ENCODE data around the gene E2F6. TPM values are rescaled to one million over a fixed set of nuclear protein-coding genes. Genes with fewer than 3 reads are reported as not detected.

Gene E2F6
- total and polyA plus RNA-seq, 2 of the 8 experiments (the other 6 are each of a cell fraction or from before 2014, with no cell fraction given), result 8.3 to 14.9 TPM

- no peaks in the 10 kb centered on the region for H3K9me3 ChIP-seq (ENCODE audit: insufficient read depth in 2 of 2, low read depth in 1 of 2, low read length in 1 of 2)
- DNase-seq (ENCODE audit: low read depth in 1 of 2, low spot score in 2 of 2), result no peak
- H4K8ac ChIP-seq (ENCODE audit: extremely low read depth, insufficient read depth, low read length), result no peak overlapping the region
- WGBS, 2 experiments (ENCODE audit: extremely low coverage in 1 of 2, insufficient coverage in 1 of 2, insufficient read length in 1 of 2, insufficient replicate concordance in 2 of 2, low coverage in 1 of 2, low lambda C conversion rate in 2 of 2, missing lambda C conversion rate in 1 of 2), result 88% methylated on average over 1 of the region's 1 CpG; no CpG with 5 or more reads in 1 of the 2 experiments
- no peak for FAIRE-seq
- H2BK20ac ChIP-seq (ENCODE audit: low read length), result no peak overlapping the region
- no peaks in the 10 kb centered on the region for H3K23me2 ChIP-seq (ENCODE audit: low read depth, low read length)
- H3K4me2 ChIP-seq (ENCODE audit: insufficient read depth in 1 of 2, low read depth in 2 of 2, low read length in 2 of 2), result no peak overlapping the region
- no peak overlapping the region for H4K91ac ChIP-seq (replicated peaks; ENCODE audit: insufficient read length, low read length)
- H3K79me2 ChIP-seq (ENCODE audit: control insufficient read depth in 1 of 2, insufficient read depth in 2 of 2, low read length in 2 of 2), result peaks cover 8 to 80% of the 10 kb centered on the region in 2 experiments; a peak in 3 of 4 replicates
- no peak overlapping the region for H4K5ac ChIP-seq (ENCODE audit: insufficient read length, low read depth, low read length)
- H3K9ac ChIP-seq (replicated peaks in 1 of 4; ENCODE audit: extremely low read depth in 1 of 4, low read depth in 3 of 4, low read length in 3 of 4), result no peak overlapping the region
- H3K4ac ChIP-seq (replicated peaks; ENCODE audit: insufficient read length, low read depth, low read length), result no peak overlapping the region
- H3K79me1 ChIP-seq (ENCODE audit: low read depth, low read length), result peaks cover 3% of the 10 kb centered on the region; the same call in 1 of the 2 replicates
- H2BK120ac ChIP-seq (replicated peaks; ENCODE audit: low read depth, low read length), result no peak overlapping the region
- H3K27me3 ChIP-seq (replicated peaks in 1 of 4; ENCODE audit: control insufficient read depth in 3 of 4, extremely low read depth in 1 of 4, insufficient read depth in 3 of 4, low read length in 3 of 4), result no peaks in the 10 kb centered on the region
- no peak overlapping the region for H3K18ac ChIP-seq (ENCODE audit: extremely low read depth, low read length)
- no peak overlapping the region for H2BK5ac ChIP-seq (ENCODE audit: low read depth, low read length)
- no peak overlapping the region for H2AK5ac ChIP-seq (ENCODE audit: low read depth, low read length)
- POLR2A ChIA-PET (ENCODE audit: partially characterized antibody), result no interaction called here
- H3K4me3 ChIP-seq (ENCODE audit: extremely low read depth in 1 of 4, insufficient read depth in 2 of 4, low read depth in 3 of 4, low read length in 4 of 4), result no peak overlapping the region
- H3K36me3 ChIP-seq (ENCODE audit: control insufficient read depth in 2 of 4, insufficient read depth in 4 of 4, low read length in 3 of 4), result peaks cover 0 to 9% (median 1%) of the 10 kb centered on the region in 4 experiments; a peak in 4 of 8 replicates
- H4K20me1 ChIP-seq (replicated peaks in 1 of 2; ENCODE audit: control insufficient read depth in 1 of 2, insufficient read depth in 2 of 2, low read length in 2 of 2), result peaks cover 7 to 8% of the 10 kb centered on the region in 2 experiments
- TF ChIP-seq MAX (IDR thresholded peaks at IDR 0.05) (no peak), ASH2L (IDR thresholded peaks at IDR 0.05; ENCODE audit: low read length) (no peak), MAFK (IDR thresholded peaks at IDR 0.05; ENCODE audit: low read depth, low read length) (no peak), USF2 (IDR thresholded peaks at IDR 0.05; ENCODE audit: low read length) (no peak), SP4 (IDR thresholded peaks at IDR 0.05; ENCODE audit: low read length) (no peak)
- H3K27ac ChIP-seq (ENCODE audit: low read depth, low read length), result no peak overlapping the region
- H2BK15ac ChIP-seq (ENCODE audit: low read length), result no peak overlapping the region
- no peak overlapping the region for H3K23ac ChIP-seq (ENCODE audit: insufficient read length)
- H2AFZ ChIP-seq (ENCODE audit: low read length), result no peak overlapping the region
- CTCF ChIA-PET (ENCODE audit: partially characterized antibody), result interaction anchor here (0.5 to 3.6 kb wide), 10 partner anchors 11 to 326 kb away, joined by 3 to 23 read pairs (median 4); no protein-coding TSS in a partner anchor
- H2BK12ac ChIP-seq (ENCODE audit: low read depth, low read length), result no peak overlapping the region
- H3K14ac ChIP-seq (ENCODE audit: insufficient read length), result no peak overlapping the region
- peaks cover 0 to 2% (median 0%) of the 10 kb centered on the region in 4 experiments; a peak in 1 of 7 replicates for H3K4me1 ChIP-seq (replicated peaks in 1 of 4; ENCODE audit: control insufficient read depth in 3 of 4, insufficient read depth in 4 of 4, low read length in 3 of 4)
- H3K56ac ChIP-seq (replicated peaks; ENCODE audit: insufficient read length, low read depth, low read length), result no peak overlapping the region
Observed at GRCh38 chr2:11457935-11458334, 8.0 kb downstream of the E2F6 start.

All from H1 (cell line).